Measurements from ENCODE around the gene ZBED1. TPM values are rescaled to one million over a fixed set of nuclear protein-coding genes. Genes with fewer than 3 reads are reported as not detected.

ZBED1 gene
- total and polyA plus RNA-seq, 2 donors (not counting 3 experiments of a cell fraction or from before 2014, with no cell fraction given) = 24.6 to 46.5 TPM

DNA sequence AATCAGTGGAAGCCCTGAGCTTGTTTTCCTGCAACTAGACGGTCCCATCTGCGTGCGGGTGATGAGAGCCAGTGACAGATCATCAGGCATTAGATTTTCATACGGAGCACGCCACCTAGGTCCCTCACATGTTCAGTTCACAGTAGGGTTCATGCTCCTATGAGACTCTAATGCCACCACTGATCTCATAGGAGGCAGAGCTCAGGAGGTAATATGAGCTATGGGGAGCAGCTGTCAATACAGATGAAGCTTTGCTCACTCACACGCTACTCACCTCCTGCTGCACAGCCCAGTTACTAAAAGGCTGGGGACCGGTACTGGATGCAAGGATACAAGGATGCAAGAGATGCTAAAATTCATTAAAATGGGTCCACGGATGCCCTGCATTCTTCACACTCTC is 61.2 kb downstream of the ZBED1 start:
- BruUV-seq (replicated peaks) = no TSS peak
- Histone ChIP-seq H3K4me1 (ENCODE audit: control insufficient read depth, extremely low read depth, insufficient read depth, low read length) (no peaks in the 10 kb centered on the region), H3K4me2 (ENCODE audit: insufficient read depth, low read length) (no peak overlapping the region), H3K27me3 (ENCODE audit: control insufficient read depth in 2 of 2, insufficient read depth in 2 of 2, low read length in 2 of 2) (no peaks in the 10 kb centered on the region), H3K9me1 (replicated peaks; ENCODE audit: control insufficient read depth, extremely low read depth, insufficient read depth, low read length) (no peaks in the 10 kb centered on the region), H4K20me1 (replicated peaks; ENCODE audit: control insufficient read depth, extremely low read depth, insufficient read depth, low read length) (no peaks in the 10 kb centered on the region), H3K36me3 (ENCODE audit: control insufficient read depth in 2 of 2, extremely low read depth in 1 of 2, insufficient read depth in 2 of 2, low read length in 2 of 2) (no peaks in the 10 kb centered on the region), H3K79me2 (ENCODE audit: control insufficient read depth, insufficient read depth, low read length) (no peaks in the 10 kb centered on the region), H3K27ac (ENCODE audit: insufficient read depth, low read depth, low read length) (no peak overlapping the region), H3K9me3 (replicated peaks; ENCODE audit: control insufficient read depth, insufficient read depth, low read length) (no peaks in the 10 kb centered on the region), H3K9ac (replicated peaks; ENCODE audit: extremely low read depth, insufficient read depth, low read length) (no peak overlapping the region), H2AFZ (ENCODE audit: low read depth, low read length) (no peak overlapping the region), H3K4me3 (replicated peaks in 1 of 3; ENCODE audit: insufficient read depth in 1 of 3, low read depth in 1 of 3, low read length in 3 of 3) (no peak overlapping the region)
- POLR2A ChIA-PET = no interaction called here
- intact Hi-C loops (cut with micrococcal nuclease) (no loop called here), dilution Hi-C loops (cut with MboI; ENCODE audit: extremely low pct_ligation_motif_present, low sequenced_read_pairs) (no loop called here)
- FAIRE-seq = no peak
- TF ChIP-seq MYC (IDR thresholded peaks at IDR 0.05; ENCODE audit: low read depth, low read length) = no peak
- TF ChIP-seq POLR2AphosphoS5 (IDR thresholded peaks at IDR 0.05; ENCODE audit: insufficient read depth, low read depth, low read length) = no peak
- TF ChIP-seq JUN (IDR thresholded peaks at IDR 0.05; ENCODE audit: borderline replicate concordance, insufficient read depth, insufficient read length, low read depth) = no peak
- no peak for TF ChIP-seq EZH2 (IDR thresholded peaks at IDR 0.05; ENCODE audit: borderline replicate concordance, low read depth, low read length, severe bottlenecking)
- TF ChIP-seq POLR2A (IDR thresholded peaks at IDR 0.05; ENCODE audit: low read depth, low read length) = no peak
- TF ChIP-seq, protein P1, sequence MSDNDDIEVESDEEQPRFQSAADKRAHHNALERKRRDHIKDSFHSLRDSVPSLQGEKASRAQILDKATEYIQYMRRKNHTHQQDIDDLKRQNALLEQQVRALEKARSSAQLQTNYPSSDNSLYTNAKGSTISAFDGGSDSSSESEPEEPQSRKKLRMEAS (IDR thresholded peaks at IDR 0.05; ENCODE audit: insufficient read depth, insufficient read length) = no peak
- TF ChIP-seq, protein P2, sequence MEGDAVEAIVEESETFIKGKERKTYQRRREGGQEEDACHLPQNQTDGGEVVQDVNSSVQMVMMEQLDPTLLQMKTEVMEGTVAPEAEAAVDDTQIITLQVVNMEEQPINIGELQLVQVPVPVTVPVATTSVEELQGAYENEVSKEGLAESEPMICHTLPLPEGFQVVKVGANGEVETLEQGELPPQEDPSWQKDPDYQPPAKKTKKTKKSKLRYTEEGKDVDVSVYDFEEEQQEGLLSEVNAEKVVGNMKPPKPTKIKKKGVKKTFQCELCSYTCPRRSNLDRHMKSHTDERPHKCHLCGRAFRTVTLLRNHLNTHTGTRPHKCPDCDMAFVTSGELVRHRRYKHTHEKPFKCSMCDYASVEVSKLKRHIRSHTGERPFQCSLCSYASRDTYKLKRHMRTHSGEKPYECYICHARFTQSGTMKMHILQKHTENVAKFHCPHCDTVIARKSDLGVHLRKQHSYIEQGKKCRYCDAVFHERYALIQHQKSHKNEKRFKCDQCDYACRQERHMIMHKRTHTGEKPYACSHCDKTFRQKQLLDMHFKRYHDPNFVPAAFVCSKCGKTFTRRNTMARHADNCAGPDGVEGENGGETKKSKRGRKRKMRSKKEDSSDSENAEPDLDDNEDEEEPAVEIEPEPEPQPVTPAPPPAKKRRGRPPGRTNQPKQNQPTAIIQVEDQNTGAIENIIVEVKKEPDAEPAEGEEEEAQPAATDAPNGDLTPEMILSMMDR (IDR thresholded peaks at IDR 0.05; ENCODE audit: extremely low read depth in 1 of 2, insufficient read depth in 1 of 2, low read depth in 1 of 2, low read length in 2 of 2) = no peak
- TF ChIP-seq GATA2 (IDR thresholded peaks at IDR 0.05; ENCODE audit: insufficient read depth, insufficient read length, low read depth, low read length) = no peak
- TF ChIP-seq FOS (IDR thresholded peaks at IDR 0.05; ENCODE audit: borderline replicate concordance, insufficient read depth, low read length) = no peak
- CTCF ChIA-PET = no interaction called here
- no peak for DNase-seq (ENCODE audit: low read depth, low spot score)

Other genes starting within 250 kb of the ZBED1 start
- 27.1 and 29.3 TPM in 2 replicates for gene DHRSX, start within 50 bp of the ZBED1 start, total RNA-seq
- 37.7 and 46.3 TPM in 2 replicates for gene DHRSX, start within 50 bp of the ZBED1 start, polyA plus RNA-seq
- 641 and 654 TPM in 2 replicates for gene CD99, start 190.3 kb upstream of the ZBED1 start, total RNA-seq
- 364 and 474 TPM in 2 replicates for gene CD99, start 190.3 kb upstream of the ZBED1 start, polyA plus RNA-seq

Measured in endothelial cell of umbilical vein (primary cell).